Caki2 (cell line): ENCODE results near the gene DMPK. TPM values are rescaled to one million over a fixed set of nuclear protein-coding genes. Genes with fewer than 3 reads are reported as not detected.
A peak's percentile ranks its signal among the peaks of the same experiment; 100 is the strongest.

Source experiments
- DNase-seq: peaks from one replicate; pipeline ENCODE4 v3.0.0-alpha.2; 2015; ENCODE audit warnings: low read depth
- in situ Hi-C: cut with HindIII; loops from 2 replicates; pipeline ENCODE4 v1.10.0; 2016; ENCODE audit warnings: low sequenced_read_pairs, low pct_unique_long_range_greater_than_20kb, mixed read lengths
- total RNA-seq: library from RNA; depleted of rRNA; stranded (reverse); fragments of >200 nt; shearing (Covaris generic); gene quantifications from 2 replicates; pipeline ENCODE4 v1.2.3, GENCODE V29; 2014; ENCODE audit warnings: low replicate concordance; rRNA removed

Gene DMPK, protein sequence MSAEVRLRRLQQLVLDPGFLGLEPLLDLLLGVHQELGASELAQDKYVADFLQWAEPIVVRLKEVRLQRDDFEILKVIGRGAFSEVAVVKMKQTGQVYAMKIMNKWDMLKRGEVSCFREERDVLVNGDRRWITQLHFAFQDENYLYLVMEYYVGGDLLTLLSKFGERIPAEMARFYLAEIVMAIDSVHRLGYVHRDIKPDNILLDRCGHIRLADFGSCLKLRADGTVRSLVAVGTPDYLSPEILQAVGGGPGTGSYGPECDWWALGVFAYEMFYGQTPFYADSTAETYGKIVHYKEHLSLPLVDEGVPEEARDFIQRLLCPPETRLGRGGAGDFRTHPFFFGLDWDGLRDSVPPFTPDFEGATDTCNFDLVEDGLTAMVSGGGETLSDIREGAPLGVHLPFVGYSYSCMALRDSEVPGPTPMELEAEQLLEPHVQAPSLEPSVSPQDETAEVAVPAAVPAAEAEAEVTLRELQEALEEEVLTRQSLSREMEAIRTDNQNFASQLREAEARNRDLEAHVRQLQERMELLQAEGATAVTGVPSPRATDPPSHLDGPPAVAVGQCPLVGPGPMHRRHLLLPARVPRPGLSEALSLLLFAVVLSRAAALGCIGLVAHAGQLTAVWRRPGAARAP
- 4.8 and 9.1 TPM in 2 replicates for total RNA-seq

DNA sequence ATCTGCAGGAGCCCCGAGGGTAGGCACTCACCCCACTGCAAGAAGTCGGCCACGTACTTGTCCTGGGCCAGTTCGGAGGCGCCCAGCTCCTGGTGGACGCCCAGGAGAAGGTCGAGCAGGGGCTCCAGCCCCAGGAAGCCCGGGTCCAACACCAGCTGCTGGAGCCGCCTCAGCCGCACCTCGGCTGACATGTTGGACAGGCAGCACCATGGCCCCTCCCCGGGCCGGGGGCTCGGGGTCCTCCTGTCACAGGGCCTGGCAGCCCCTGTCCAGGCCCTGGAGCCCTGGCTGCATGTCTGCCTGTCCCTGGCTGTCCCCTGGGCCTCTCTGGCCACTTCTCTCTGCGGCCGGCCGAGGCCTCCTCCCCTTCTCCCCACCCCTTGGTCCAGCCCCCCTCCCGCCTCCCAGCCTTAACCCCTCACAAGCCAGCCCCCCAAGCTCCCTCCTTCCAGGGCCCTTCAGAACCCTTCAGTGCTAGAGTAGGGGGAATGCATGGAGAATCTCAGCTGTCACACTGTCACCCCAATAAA, at the start of gene DMPK:
Gene DMPK, minus strand, starts transcription at position 329 of the 530 bp plus-strand sequence. Its CDS starts 138 bp downstream, at position 191.
- in situ Hi-C loops = no loop called here
- DNase-seq = no peak

DNA sequence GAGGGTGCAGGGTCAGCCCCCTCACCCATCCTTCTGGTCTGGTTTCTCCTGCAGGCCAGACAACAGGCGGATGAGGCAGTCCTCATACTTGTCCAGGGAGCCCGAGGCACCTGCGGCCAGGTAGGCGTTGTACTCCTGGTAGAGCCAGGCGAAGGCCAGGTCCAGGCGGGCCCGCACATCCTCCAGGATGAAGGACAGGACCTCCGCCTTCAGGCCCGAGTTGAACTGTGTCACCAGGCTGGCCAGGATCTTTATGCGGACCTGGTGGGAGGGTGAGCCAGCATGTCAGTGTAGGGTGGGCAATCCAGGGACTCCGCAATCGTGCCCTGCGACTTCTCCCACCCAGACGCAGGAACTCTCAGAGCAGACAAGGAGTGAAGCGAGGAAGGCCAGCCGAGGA, 46.7 kb upstream of the DMPK start:
- in situ Hi-C loops = no loop called here

DNA sequence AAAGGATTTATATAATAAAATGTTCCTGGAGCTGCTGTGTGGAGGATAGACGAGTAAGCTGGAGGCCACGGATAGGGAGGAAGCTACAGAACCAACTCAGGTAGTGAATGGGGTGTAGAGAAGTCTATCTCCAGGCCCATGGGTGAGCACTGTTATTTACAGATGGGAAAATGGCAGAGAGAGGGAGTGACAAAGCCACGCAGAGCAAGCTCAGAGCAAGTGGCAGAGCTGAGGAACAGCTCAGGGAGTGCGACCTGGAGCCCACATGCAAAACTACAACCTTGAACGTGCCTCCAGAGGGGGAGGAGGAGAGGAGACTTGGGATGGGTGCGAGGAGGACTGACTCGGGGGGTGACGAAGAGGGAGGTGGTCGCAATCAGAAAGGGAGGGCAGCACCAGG, 46.2 kb upstream of the DMPK start:
- in situ Hi-C loops = no loop called here
- DNase-seq = no peak

More for the DNA sequence above, 46.7 kb upstream of the DMPK start:
- no peak for DNase-seq

DNA sequence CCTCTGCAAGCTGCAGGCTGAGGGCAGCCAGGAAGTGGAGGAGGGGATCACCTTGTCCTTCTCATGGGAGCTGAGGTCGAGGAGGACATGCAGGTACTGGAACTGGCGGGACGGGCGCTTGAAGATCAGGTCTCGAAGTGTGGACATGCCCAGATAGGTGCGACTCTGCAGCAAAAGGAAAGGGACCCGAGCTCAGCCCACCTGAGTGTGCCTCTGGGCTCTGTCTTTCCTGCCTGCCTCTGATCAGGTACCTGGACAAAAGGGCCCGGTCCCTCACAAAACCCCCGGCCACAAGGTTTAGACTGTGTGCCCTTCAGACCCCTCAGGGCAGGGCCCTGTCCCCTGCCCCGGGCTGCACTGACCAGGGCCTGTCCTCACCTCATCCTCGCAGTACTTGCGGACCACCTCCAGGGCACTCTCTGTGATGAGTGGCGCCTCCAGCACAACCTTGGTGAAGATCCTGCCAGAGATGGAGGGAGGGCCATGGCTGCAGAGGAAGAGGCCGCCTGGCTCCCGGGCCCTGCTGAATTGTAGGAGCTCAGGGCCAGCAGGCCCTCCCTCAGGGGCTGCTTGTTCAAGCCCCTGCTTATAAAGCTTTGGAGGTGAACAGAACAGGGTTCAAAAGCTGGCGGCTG, 45.3 kb upstream of the DMPK start:
- DNase-seq = no peak
- in situ Hi-C loops = no loop called here

DNA sequence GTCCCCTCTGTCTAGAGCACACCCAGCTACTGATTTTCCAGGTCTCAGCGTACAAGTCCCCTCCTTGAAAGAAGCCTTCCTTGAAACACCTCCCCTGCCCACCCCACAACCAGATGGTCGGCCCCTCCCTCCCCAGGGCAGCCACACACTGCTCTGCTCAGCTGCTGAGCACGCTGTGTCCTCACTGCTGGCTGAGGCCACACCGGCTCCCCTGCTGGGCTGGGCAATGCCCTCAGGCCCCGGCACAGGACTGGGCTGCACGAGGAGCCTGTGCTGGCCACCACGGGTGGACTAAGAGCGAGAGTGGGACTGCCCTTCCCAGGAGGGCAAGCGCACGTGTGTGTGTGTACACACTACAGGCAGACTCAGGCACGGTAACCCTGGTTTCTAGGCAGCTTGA, 44.6 kb upstream of the DMPK start:
- in situ Hi-C loops = no loop called here
- no peak for DNase-seq

DNA sequence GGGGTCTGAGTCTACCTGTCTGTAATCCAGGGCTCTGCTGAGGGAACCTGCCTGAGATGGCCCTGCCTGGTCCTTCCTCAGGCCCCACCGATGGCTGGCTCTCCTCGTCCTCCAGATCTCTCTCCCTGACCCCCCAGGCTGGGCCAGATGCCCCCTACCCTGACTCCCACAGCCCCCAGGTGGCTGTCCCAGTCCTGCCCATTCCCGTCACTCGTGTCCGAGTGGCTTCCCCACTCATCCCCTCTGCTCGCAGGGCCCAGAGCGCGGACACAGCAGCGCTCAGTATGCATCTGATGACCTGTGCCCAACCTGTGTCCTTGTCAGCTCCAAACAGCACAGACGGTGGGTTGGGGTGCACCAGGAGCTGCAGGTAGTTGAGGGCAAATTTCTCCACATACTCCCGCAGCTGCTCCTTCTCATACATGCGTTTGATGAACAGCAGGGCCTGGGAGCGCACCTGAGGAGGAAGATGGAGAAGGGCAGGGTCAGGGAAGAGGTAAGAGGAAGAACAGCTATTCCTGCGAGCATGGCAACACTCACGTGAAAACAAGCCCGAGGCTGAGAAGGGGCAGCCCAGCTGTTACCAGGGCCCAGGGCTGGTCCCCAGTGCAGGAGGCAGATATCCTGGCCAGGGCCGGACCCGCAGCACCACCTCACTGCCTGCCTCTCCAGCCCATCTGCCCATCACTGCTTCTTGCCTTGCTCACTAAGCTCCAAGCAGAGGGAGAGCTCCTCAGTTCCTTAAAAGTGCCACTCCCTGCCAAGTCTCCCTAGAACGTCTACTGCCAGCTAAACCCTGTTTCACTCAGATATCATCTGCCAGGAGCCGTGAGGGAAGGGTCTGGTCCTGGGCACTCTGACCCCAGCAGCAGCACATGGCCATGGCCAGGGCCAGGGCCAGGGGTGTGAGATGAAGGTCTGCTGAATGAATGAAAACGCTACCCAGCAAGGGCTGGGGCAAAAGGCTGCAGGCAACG, 43.9 kb upstream of the DMPK start:
- no peak for DNase-seq
- in situ Hi-C loops = no loop called here

DNA sequence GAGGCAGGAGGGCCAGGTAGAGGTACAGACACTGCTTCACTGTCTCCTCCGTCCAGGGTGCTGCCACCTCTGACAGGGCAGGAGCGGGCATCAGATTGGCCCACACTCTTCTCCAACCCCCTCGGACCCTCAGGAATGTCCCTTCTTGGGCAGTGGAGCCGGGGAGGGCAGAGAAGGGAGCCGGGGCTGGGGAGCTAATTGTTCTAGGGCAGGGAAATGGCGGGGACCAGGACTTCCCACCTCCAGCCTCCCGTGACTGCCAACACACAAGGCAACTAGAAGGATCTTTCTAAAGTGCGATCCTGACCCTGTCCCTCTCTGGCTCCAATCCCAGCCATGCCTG, 42.9 kb upstream of the DMPK start:
- in situ Hi-C loops = no loop called here

DNA sequence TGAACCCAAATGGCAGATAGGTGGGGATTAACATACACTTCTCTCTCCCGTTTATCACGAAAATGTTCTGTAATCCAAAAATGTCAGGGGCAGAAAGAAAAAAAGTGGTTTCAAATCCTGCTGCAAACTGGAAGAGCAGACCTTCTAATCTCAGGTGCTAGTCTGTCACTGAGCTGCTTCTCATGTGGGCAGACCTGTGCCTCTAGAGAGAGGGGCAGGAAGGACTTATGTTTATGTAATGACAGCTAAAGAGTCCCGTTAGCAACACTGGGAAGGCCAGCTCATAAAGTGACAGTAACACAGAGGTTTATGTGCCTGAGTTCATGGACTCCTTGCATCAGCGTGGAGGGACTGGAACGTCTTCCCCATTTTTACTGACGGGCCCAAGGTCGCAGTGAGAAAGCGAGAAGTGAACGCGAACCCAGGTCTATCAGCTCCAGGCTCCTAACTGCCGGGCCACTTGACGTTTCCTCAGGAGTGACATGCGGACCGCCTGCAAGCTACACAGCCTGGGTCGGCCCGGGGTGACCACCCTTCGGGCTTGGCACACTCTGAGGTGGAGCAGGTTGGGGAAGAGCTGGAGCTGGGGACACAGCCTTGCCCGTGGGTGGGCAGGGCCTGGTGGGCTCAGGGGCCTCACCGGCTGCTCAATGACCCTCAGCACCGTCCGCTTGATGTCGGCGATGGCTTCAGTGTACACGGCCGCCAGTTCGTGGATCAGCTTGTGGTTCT, 42.4 kb upstream of the DMPK start:
- in situ Hi-C loops = no loop called here

More for the DNA sequence above, 42.9 kb upstream of the DMPK start:
- DNase-seq = no peak

DNA sequence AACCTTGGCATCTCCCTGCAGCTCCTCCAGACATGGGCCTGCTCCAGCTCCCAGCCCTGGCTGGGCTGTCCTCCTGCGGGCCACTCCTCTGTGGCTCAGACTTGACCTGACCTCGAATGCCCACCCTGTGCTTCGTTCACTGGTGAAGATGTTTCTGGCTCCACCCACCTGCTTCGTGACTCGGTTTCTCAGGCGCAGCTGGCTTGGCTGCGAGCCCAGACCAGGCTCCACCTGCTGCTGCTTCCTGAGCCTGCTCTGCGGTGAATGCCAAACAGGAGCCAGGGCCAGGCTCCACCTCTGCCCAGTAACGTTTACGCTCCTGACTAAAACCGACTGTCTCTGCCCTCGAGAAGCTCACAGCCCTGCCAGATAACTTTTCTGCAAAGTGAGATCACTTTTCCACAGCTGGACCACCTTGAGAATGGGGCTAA, 41.8 kb upstream of the DMPK start:
- in situ Hi-C loops = no loop called here
- DNase-seq = peak; percentile 86

More for the DNA sequence above, 42.4 kb upstream of the DMPK start:
- DNase-seq = no peak

DNA sequence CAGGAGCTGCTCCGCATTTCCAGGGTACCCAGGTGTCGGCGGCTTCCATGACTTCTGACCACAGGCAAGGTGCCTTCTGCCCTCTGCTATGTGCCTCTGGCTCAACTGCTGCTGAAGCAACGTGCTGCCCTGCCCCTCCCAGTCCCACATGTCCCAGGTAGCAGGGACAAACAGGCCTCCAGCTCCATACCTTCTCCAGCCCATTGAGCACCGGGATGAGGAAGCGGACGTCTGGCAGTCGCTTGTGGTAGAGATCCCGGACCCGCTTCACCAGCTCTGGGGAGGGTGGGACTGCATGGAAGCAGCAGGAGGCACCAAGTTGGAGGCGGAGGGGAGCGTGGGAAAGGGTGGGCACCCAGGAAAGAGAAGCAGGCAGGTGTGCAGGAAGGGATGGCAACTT, 40.9 kb upstream of the DMPK start:
- in situ Hi-C loops = no loop called here
- DNase-seq = peak; percentile 61

DNA sequence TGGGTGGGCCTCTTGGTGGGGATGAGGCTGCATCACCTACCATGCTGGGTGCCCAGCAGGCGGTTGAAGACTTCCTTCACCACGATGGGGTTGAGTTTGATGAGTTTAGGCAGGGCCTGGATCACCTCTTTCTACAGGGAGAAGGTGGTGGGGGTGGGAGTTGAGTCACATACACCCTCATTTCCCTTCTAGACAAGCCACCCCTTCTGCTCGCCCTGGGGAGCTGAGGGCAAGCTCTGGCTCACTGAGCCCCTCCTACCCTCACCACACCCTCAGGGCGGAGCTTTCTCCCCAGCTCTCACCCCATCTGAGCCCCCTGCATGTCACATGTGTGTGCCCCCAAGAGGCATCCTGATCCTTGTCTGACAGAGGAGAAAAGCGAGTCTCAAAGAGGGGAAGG, 40.4 kb upstream of the DMPK start:
- in situ Hi-C loops = no loop called here
- DNase-seq = no peak

DNA sequence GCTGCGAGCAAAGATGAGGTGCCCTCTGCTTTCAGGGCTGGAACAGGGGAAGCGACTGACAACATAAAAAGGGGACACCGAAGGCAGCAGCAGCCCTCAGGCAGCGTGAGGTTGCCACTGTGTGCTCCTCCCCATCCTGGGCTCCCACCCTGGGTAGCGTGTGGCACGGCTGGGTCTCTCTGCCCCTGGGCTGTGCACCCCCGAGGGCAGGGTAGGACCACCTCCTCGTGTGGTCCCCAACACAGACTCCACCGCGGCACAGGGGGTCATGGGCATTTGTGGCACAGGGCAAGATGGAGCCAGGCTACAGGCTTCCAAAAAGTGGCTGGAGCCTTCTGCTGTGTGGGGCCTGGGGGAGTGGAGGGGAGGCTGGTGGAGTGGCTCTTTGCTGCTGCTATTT, 39.3 kb upstream of the DMPK start:
- no peak for DNase-seq
- in situ Hi-C loops = no loop called here

DNA sequence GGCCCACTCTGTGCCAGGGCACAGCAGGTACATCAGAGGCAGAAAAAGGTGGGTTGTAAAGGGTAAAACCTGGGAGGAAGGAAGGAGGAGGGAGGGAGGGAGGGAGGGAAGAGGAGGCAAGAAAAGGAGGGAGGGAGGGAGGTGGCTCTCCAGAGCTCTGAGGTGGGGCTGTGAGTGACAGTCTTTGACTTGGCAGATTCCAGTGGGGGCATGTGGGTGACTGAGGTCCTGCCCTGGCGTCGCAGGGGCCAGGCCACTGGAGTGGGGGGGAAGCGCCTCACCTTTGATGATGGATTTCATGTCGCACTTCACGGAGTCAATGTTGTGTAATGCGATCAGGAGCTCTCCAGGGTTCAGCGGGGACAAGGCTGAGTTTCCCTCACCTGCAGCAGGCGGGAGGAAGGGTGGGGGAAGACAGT, 38.8 kb upstream of the DMPK start:
- in situ Hi-C loops = no loop called here
- no peak for DNase-seq

DNA sequence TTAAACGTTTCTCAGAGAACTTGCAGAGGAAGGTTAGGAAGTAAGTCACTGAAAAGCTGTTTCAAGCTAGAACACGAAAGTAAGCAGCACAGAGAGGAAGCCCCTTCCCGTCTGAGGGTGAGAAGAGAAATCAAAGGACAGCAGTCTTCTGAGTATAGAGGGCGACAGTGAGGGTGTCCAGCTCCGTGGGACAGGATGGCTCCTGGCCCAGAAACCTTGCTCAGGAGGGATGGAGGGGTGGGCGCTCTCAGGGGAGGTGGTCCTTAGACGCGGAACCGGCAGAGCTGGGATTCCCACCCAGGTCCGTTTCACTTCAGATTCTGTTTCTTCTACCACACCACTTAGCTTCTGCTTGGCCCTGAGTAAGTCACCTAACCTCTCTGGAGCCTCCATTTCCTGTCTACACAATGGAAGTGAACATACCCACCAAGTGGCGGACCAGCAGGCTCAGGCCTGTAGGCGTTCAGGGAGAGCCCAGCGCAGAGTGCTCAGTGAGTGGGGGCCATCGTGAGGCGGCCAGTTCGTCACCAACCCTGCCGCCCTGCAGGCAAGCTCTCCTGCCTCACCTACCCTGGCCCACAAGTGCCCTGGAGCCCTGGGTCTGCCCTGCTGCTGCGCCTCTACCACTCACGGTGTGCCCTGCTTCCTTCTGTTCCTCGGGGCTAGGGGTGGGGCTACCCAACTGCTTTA, 38.3 kb upstream of the DMPK start:
- in situ Hi-C loops = no loop called here
- no peak for DNase-seq

DNA sequence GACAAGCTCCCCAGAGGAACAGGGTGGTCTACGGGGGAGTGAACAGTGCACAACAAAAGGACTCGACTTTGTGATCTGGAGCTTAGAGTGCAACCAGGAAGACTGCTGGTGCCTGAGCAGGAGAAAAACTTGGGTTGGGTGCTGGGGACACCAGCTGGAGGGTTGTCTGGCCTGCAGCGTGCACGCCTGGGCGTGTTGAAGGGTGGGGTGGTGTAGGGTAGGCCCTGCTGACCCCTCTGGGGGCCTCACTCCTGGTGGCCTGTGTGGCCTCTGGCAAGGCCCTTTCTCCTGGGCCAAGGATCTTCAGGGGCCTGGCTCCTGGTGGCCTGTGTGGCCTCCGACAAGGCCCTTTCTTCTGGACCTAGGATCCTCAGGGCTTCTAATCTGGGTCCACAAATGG, 37.5 kb upstream of the DMPK start:
- DNase-seq = no peak
- in situ Hi-C loops = no loop called here

DNA sequence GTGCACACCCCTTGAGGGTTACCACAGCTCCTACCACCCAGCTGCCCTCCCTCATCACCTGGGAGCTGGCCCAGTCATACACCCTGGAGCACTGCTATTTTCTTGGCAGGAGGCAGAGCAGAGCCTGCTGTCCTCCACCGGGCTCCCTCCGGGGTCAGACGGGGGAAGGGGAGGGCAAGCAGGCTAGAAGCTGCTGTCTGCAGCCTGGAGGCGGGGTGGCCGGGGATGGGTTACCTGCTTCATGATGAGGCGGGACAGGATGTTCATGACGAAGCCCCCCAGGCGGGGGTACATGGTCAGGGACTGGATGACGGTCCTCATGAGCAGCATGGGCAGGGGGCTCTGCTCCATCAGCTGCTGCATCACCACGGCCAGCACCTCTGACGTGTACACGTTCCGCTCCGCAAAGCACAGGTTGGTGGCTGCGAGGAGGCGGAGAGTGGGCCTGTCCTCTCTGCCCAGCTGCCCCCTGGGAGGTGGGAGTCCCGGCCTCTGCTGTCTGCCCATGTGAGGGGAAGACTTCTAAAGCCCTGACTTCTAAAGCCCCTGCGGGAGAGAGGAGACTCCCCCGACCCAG, 35.5 kb upstream of the DMPK start:
- no peak for DNase-seq
- in situ Hi-C loops = no loop called here
